Activated CD8-positive, alpha-beta memory T cell treated with anti-CD3 and anti-CD28 coated beads, Interleukin-2, amount 50 U/mL, for 1 hour (primary cell): Measurements from ENCODE around the gene BAZ1A.
A peak's percentile ranks its signal among the peaks of the same experiment; 100 is the strongest.

Experiments
- DNase-seq: peaks from one replicate; pipeline ENCODE4 v3.0.0-alpha.2; 2020; ENCODE audit errors: extremely low read depth

Gene BAZ1A, protein sequence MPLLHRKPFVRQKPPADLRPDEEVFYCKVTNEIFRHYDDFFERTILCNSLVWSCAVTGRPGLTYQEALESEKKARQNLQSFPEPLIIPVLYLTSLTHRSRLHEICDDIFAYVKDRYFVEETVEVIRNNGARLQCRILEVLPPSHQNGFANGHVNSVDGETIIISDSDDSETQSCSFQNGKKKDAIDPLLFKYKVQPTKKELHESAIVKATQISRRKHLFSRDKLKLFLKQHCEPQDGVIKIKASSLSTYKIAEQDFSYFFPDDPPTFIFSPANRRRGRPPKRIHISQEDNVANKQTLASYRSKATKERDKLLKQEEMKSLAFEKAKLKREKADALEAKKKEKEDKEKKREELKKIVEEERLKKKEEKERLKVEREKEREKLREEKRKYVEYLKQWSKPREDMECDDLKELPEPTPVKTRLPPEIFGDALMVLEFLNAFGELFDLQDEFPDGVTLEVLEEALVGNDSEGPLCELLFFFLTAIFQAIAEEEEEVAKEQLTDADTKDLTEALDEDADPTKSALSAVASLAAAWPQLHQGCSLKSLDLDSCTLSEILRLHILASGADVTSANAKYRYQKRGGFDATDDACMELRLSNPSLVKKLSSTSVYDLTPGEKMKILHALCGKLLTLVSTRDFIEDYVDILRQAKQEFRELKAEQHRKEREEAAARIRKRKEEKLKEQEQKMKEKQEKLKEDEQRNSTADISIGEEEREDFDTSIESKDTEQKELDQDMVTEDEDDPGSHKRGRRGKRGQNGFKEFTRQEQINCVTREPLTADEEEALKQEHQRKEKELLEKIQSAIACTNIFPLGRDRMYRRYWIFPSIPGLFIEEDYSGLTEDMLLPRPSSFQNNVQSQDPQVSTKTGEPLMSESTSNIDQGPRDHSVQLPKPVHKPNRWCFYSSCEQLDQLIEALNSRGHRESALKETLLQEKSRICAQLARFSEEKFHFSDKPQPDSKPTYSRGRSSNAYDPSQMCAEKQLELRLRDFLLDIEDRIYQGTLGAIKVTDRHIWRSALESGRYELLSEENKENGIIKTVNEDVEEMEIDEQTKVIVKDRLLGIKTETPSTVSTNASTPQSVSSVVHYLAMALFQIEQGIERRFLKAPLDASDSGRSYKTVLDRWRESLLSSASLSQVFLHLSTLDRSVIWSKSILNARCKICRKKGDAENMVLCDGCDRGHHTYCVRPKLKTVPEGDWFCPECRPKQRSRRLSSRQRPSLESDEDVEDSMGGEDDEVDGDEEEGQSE (N-terminal part only)

DNA sequence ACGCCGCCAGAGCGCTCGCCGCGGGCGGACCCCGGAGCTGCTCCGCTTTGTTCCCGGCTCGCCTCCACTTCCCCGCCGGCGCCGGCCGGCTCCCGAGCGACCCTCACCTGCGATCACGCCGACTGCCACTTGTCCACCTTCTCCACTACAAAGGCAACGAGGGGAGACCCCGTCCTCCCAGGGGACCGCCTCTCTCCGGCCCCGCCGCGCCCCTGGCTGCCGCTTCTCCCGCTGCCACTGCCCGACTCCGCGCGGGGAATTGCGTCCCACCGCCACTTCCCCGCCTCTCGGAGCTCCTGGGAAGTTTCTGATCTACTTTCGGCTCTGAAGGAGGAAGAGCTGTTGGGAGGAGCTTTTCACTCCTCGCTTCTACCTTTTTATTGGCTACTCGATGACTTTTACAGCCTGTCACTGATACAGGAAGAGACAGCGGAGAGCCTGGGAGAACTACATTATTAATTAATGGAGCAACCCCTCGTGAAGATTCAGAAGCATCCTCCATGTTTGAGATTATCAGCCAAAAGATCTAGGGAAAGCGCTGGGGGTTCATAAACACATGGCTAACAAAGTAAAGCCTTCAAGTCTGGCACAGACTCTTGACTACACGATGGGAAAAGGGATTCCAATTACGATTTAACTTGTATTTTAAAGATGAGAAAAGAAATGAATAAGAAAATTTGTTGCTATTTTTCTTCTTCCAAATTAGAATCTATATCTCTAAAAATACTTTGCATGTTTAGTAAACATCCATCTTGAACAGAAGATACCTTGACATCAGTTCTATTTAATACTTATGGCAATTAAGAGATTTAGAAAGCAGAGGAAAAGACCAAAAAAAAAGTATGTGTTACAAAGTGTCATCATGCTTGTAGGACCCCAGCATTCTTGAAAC, at the start of gene BAZ1A:
BAZ1A (minus strand) TSS at position 330 of the 892 bp plus-strand sequence. CDS start 756 bp downstream, outside the sequence.
- DNase-seq = no peak

DNA sequence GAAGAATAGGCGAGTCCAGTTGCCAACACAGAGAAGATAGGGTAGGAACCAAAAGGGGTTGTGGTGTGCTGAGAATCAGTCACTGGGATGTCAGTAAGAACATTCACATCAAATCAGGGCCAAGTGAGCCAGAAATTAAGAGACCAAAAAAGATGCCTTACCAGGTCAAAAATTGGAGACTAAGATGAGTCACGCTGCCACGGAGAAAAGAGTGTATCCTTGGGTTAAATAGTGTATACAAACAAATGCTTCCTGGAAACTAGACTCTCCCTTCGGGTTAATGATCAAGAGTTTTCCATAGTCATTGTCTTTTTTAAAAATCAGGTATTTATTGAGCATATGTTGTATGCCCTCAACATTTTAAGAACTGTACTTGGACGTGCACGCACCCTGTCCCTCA, 45.2 kb upstream of the BAZ1A start:
- DNase-seq = no peak

DNA sequence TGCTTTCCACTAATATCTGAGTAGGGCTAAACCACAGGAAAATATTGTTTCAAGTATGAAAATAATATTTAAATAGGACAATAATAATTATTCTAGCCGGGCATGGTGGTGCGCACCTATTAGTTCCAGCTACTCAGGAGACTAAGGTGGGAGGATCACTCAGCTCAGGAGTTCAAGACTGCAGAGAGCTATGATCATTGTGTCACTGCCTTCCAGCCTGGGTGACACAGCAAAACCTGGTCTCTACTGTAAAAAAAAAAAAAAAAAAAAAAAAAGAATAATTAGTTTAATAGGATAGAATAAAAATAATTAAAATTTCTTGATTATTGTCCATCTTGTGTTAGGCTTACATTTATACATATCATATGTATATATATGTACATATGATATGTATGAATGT, 38.5 kb upstream of the BAZ1A start:
- DNase-seq = no peak

DNA sequence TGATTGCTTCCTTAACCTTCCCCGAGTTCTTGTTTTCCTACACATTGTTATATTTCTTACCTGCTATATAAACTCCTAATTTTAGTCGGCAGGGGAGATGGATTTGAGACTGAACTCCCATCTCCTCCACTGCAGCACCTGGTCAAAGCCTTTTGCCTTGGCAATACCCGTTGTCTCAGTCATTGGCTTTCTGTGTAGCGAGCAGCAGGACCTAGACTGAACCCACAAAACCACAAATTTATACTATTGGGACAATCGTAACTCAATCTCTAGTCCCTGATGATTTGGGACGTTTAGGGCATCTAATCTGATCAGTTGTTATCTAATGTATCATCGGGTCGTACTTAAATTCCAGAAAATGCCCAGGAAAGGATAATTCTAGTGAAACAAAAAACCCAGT, 37.8 kb upstream of the BAZ1A start:
- no peak for DNase-seq

DNA sequence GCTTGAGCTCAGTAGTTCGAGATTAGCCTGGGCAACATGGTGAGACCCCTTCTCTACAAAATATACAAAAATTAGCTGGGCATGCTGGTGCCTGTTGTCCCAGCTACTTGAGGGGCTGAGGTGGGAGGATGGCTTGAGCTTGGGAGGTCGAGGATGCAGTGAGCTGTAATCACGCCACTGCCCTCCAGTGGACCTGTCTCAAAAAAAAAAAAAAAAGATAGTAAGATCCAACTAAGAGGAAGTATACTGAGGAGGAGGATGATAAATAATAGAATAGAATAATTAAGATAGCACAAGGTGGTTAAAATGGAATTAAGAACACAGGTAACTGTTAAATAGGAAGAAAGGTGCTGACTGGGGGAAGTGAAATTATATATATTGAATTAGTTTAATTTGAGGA, 37.0 kb upstream of the BAZ1A start:
- DNase-seq = no peak

DNA sequence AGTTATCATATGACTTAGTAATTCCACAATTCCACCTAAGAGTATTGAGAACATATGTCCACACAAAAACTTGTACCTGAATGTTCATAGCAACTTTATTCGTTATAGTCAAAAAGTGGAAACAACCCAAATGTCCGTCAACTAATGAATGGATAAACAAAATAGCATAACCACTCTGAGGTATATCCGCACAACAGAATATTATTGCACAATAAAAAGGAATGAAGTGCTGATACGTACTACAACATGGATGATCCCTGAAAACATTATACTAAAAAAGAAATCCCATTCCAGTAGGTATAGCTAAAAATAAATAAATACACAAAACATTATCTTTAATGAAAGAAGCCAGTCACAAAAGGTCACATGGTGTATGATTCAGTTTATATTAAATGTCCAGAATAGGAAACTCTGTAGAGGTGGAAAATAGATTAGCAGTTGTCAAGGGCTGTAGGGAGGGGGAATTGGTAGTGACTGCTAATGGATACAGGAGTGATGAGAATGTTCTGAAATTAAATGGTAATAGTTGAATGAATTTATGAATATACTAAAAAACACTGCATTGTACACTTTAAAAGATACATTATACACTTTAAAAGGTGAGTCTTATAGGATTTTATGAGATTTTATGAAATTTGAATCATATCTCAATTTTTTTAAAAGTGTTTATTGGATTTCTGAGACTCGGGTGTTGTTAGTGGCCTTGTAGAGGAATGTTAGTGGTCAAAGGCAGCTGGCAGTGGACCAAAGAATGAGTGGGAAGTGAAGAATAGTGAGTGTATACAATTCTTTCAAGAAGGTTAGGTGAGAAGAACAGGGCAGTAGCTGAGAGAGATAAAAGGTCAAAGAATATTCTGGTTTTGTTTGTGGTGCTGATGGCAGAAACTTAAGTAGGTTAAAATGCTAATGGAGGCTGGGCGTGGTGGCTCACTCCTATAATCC, 36.3 kb upstream of the BAZ1A start:
- DNase-seq = no peak

DNA sequence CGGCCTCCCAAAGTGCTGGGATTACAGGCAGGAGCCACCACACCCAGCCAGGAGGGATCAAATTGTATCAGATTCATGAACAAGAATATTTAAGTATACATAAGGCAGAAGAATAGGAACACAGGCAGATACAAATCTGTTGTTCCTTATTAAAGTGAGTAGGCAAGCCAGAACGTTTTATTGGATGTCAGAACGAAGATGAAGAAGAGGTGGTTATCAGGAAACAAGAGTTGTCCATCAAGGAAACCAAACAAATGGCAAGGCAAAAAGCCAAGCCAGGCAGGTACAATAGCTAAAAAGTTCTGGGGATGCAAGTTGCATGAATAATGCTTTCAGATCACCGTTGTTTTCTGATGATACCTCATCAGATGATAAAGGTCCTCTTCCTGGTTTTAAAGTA, 31.1 kb upstream of the BAZ1A start:
- no peak for DNase-seq

DNA sequence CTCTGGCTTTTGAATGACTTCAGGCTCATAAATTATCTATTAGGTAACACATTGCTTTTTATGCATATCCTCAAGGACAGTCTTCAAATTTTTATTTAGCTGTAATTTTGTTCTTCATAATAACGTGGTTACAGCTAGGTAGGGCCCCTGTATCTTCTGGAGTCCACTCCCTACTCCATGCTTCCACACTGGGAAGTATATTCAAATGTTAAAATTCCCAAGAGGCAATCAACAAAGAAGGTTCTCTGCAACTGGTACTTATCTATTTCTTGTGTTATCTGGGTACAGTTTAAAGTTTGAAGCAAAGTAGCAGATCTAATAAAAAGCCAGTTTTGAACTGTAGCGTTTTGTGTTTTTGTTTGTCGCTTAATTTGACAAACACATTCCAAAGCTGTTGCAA, 20.1 kb upstream of the BAZ1A start:
- no peak for DNase-seq

DNA sequence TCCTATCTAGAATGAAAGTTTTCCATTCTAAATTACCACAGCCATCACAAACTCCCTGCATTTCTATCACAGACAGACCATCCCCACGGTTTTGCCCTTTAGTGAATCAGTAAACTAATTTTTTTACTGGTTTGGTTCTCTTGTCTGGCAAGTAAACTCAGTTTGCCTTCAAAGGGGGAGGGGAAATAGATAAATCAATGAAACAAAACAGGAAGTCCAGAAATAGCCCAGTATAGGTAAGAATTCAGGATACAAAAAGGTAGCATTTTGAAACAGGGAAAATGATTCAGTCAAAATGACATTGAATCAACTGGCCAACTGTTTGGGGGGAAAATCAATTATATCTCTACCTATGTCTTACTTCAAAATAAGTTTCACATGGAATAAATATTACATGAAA, 15.8 kb upstream of the BAZ1A start:
- no peak for DNase-seq

DNA sequence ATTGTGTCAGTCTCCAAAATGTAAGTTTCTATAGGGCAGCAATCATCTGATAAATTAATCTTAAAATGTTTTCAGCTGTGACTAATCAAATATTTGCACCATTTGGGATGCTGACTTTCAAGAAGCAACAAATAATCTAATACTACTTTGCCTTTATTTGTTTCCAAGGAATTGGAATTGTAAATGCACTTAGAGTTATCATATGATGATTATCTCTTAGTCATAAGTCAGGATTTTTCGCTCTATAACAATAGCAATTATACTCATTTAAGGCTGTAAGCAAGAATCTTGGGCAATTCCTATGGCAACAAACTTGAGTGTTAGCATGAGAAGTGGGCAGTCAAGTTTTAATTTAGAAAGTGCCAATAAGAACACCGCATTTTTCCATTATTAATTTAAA, 13.0 kb upstream of the BAZ1A start:
- DNase-seq = no peak

DNA sequence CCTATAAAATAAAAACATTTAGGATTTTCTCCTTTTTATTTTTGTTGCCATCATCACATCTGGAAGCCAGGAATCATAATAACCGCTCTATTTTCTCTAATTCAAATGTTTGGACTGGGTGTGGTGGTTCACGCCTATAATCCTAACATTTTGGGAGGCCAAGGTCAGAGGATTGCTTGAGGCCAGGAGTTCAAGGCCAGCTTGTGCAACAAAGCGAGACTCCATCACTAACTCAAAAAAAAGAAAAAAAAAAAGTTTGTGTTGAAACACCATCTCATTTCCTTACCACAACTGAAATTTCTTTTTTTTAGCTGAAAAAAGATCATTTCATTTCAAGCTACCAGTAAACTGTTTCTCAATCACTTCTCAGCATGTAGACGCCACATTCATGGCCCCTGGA, 8.8 kb upstream of the BAZ1A start:
- DNase-seq = no peak

DNA sequence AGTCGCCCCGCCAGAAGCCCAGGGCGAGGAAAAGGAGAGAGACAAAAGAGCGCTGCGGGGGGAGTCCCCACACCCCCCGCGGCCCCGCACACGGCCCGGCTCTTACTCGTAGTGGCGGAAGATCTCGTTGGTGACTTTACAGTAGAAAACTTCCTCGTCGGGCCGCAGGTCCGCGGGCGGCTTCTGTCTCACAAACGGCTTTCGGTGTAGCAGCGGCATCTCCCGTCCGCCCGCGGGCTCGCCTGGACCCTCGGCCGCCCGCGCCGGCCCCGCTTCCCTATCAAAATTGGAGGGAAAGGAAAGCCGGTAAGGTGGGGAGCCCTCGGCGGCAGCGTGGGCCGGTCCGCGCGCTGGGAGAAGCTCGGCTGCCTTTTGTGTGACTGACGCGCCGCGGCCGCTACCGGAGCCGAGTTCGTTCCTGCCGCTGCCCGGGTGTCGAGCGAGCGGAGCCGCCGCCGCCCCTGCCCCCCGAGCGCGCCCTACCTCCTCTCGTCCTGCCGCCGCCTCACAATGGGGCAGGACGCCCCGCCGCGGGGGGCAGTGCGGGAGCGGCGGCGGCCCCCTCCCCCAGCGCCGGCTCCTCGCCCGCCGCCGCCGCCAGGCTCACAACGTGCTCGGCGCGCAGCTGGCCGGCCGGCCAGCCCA, 652 bp downstream of the BAZ1A start:
- DNase-seq = peak; percentile 14

DNA sequence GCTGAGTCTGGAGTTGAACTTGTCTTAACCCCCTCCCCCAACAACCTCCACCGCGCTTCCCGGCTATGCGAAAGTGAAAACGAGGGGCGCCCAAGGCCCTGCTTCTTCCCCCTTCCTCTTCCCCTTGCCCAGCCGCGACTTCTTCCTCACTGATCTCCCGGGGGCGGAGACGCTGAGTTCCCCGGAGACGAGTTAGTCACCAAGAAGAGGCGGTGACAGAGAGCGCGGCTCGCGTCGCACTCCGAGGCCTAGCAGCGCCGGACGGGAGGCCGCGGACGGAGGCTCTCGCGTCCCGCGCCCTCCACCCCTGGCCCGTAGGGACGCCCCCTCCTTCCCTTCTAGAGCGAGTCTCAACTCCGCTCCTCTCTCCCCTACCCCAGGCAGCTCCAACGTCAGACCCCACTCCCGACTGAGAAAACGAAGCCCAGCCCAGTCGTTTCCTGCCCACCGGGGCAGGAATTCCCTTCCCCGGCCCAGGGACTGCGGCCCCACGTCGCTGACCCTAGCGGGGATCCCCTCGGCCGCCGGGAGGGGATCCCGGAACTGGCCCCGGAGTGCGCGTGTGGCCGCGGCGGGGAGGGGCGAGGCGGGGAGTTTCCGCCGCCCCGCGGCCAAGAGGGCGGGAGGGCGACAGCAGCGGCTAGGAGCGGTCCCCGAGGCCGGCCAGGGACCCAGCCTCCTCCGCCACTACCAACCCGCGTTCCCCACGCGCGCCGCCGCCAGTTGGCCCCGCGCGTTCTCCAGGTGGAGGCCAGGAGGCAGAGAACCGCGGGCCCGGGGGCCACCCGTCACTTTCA, 1.4 kb downstream of the BAZ1A start:
- DNase-seq = peak; percentile 63

DNA sequence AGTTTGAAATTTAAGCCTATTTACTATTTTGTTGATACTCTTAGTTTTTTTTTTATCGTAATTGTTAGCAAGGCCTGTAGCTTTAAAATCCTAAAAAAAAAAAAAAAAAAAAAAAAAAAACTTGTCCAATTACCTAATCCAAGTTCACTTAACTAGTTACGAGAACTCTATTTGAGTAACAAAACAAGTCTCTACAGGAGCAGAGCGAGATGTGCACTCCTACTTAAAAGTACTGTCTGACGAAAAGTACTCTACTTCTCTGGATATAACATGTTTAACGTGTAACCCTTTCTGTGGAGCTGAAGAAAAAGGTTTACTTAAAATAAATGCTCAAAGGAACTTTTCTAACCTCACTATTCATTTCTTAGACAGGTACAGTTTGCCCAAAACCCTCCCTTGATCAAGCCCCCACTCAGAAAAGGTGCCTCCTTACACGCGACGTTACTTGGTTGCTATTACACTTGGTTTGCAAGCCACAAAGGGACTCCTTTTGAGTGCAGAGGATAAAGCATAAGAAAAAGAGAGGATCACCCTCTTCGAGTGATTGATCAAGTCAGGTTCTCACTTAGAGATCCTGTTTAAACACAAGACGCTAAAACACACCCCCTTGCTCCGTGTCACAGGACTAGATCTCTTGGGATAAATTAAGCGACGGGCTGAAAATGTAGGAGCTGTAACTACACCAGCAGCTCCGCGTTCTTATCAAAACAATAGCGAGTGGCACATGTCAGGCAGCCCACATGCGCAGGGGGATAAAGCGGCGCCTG, 2.2 kb downstream of the BAZ1A start:
- no peak for DNase-seq

DNA sequence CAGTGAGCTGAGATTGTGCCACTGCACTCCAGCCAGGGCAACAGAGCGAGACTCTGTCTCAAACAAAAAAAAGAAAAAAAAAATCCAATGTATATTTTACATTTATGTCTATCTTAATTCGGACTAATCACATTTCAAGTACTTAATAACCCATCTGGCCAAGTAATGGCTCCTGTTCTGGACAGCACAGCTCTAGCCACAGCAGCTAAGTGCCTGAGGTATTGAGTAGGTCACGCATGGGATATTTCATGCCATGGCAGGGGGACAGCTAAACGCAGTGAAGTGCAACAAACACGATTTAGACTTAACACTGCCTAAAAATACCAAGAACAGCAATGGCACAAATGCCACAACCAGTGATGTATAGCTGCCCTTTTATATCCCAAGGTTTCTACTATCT, 8.0 kb downstream of the BAZ1A start:
- DNase-seq = no peak

DNA sequence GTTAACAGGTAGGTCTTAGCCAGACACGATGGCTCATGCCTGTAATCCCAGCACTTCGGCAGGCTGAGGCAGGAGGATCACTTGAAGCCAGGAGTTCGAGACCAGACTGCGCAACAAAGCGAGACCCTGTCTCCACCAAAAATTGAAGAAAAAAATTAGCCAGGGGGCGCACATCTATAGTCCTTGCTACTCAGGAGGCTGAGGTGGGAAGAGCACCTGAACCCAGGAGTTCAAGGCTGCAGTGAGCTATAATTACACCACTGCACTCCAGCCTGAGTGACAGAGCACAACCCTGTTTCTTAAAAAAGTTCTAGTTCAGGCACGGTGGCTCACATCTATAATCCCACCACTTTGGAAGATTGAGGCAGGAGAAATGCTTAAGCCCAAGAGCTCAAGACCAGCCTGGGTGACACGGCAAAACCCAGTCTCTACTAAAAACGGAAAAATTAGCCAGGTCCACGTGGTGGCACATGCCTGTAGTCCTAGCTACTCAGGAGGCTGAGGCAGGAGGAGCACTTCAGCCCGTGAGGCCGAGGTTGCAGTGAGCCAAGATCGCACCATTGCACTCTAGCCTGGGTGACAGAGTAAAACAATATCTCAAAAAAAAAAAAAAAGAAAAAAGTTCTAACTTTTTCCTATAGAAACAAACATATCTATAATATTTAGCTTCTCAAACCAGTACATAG, 9.1 kb downstream of the BAZ1A start:
- no peak for DNase-seq

DNA sequence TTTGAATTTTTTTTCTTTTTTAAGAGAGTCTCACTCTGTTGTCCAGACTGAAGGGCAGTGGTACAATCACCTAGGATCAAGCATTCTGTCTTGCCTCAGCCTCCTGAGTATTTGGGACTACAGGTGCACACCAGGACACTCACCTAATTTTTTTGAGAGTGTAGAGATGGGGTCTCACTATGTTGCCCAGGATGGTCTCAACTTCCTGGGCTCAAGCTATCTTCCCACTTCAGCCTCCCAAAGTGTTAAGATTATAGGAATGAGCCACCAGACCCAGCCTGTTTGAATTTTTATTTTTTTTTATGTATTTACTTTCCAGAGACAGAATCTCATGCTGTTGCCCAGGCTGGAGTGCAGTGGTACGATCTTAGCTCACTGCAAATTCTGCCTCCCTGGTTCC, 11.3 kb downstream of the BAZ1A start:
- DNase-seq = no peak
